HG03045 (cell line): ENCODE measurements around the gene CUEDC1.
"Not testable (repeated sequence)": the region's sequence is repeated elsewhere in the genome, so short reads cannot be mapped to it uniquely, and the experiment has no call there.

Source experiments
- ATAC-seq: cut with Tn5 transposase; IDR thresholded peaks from one replicate; pipeline ENCODE4 v1.9.1; 2021; ENCODE audit warnings: mild to moderate bottlenecking, moderate library complexity; ENCODE audit not compliant: unreplicated experiment

The CUEDC1 gene

GRCh38 chr17:57846056-57846945 lies 108.9 kb downstream of the CUEDC1 start:
- not testable (repeated sequence) for ATAC-seq

- ATAC-seq, result no peak
Measured at GRCh38 chr17:57842280-57842679, 112.9 kb downstream of the CUEDC1 start.

GRCh38 chr17:57839571-57839923 lies 115.7 kb downstream of the CUEDC1 start:
- ATAC-seq, result no peak

GRCh38 chr17:57838857-57839570 lies 116.2 kb downstream of the CUEDC1 start:
- ATAC-seq, result no peak

- no peak for ATAC-seq
Measured at GRCh38 chr17:57838453-57838852, 116.8 kb downstream of the CUEDC1 start.

GRCh38 chr17:57835333-57835900 lies 119.8 kb downstream of the CUEDC1 start:
- ATAC-seq, result no peak

- no peak for ATAC-seq
Measured at GRCh38 chr17:57834146-57834741, 121.0 kb downstream of the CUEDC1 start.

GRCh38 chr17:57833179-57833939 lies 121.9 kb downstream of the CUEDC1 start:
- no peak for ATAC-seq

- ATAC-seq, result no peak
Measured at GRCh38 chr17:57832314-57833178, 122.7 kb downstream of the CUEDC1 start.

- no peak for ATAC-seq
Measured at GRCh38 chr17:57830880-57831279, 124.3 kb downstream of the CUEDC1 start.

- no peak for ATAC-seq
Measured at GRCh38 chr17:57823469-57824401, 131.5 kb downstream of the CUEDC1 start.

- ATAC-seq, result no peak
Measured at GRCh38 chr17:57819867-57820266, 135.3 kb downstream of the CUEDC1 start.

- ATAC-seq, result no peak
Measured at GRCh38 chr17:57819285-57819684, 135.9 kb downstream of the CUEDC1 start.

- no peak for ATAC-seq
Measured at GRCh38 chr17:57818066-57818465, 137.1 kb downstream of the CUEDC1 start.

GRCh38 chr17:57817299-57817698 lies 137.9 kb downstream of the CUEDC1 start:
- ATAC-seq, result no peak

- ATAC-seq, result no peak
Measured at GRCh38 chr17:57814421-57814820, 140.8 kb downstream of the CUEDC1 start.

GRCh38 chr17:57811638-57812280 lies 143.5 kb downstream of the CUEDC1 start:
- no peak for ATAC-seq
